HG02610 (cell line): ENCODE measurements around the gene RCE1.

ENCODE experiments used
- ATAC-seq: cut with Tn5 transposase; IDR thresholded peaks from one replicate; pipeline ENCODE4 v1.9.1; 2021; ENCODE audit warnings: mild to moderate bottlenecking, moderate library complexity; ENCODE audit not compliant: unreplicated experiment

RCE1 gene

DNA sequence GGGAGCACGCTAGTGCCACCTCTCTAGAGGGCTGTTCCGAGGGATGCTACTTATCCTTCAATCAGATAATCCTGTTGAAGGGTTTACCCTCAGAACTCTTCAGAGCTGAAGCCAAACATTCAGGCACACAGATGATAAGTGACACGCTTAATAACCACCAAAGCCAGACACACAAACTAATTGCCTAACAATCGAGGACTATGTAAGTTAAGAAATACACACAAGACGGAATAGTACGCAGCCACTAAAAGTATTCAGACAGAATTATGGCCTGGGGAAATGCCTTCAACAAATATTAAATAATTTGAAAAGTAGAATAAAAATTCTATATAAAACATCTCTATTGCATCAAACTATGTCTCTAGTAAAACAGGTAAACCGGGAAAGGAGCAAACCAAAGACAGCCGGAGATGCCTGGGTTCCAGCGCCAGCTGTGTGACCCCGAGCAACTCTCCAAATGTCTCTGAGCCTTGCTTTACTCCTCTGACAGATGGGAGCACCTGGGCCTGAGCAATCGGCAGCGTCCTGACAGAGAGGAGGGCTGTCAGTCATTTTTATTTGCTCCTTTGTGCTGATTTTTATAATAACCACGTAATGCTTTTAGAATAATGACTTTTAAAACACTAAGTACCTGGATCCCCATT, 25.0 kb downstream of the RCE1 start:
- ATAC-seq, result no peak

DNA sequence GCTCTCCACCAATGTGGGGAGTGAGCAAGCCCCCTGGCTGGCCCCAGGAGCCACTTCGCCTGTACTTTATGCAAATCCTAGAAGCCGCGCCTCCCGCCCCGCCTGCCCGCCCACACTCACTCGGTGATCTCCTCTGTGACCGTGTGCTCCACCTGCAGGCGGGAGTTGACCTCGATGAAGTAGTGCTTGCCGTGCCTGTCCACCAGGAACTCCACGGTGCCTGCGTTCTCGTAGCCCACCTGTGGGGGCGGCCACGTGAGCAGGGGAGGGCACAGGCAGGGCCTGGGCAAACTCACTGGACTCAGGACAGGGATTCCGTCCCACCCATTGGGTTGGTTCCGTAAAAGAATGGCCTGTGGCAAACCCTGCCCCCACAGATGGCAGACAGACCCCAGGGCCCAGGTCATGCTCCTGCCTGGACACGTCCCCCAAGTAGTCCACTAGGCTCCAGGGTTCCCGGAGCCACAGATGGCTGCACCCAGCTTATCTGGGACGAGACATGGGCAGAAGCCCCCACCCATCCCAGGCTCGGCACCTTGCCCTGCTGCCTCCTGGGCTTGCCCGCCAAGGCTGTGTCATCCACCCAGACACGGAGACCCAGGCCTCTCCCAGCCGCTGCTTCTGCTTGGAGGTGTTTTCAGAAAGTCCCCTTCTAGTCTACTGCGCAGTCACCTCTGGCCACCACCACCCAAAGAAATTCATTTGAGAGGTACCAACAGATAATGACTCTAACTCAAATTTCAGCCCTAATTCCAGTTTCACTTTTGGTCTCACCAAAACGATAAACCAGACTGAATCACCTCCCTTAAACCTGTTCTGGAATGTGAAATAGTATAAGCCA, 25.7 kb downstream of the RCE1 start:
- ATAC-seq, result peak; percentile 70

DNA sequence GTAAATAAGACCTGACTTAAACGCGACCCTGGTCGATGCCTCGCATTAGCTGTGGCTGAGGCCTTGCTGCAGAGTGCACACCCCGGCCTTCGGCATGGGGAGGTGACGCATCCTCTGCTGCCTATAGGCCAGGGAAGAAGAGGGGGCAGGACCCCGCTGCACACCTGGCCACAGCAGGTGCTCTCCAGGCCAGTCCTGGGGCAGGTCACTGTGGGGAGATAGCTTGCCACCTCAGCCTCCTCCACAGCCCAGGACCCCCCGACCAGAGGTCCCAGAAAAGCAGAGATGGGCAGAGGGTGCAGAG, 26.3 kb downstream of the RCE1 start:
- ATAC-seq, result no peak

DNA sequence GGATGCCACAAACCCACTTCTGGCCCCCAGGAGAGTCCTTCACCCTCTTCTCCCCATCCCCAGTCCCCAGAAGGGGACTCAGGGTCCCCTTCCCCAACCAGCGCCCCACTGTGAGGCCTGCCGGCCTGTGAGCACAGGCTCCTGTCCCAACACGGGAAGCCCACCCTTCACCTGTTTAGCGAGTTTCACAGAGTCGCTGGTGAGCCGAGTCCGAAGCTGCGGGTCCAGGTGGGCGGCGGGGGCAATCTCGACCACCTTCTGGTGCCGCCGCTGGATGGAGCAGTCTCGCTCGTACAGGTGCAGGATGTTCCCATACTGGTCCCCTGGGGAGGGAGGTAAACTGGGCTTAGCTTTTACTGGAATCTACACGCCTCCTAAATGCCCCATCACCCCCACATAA, 26.9 kb downstream of the RCE1 start:
- no peak for ATAC-seq

DNA sequence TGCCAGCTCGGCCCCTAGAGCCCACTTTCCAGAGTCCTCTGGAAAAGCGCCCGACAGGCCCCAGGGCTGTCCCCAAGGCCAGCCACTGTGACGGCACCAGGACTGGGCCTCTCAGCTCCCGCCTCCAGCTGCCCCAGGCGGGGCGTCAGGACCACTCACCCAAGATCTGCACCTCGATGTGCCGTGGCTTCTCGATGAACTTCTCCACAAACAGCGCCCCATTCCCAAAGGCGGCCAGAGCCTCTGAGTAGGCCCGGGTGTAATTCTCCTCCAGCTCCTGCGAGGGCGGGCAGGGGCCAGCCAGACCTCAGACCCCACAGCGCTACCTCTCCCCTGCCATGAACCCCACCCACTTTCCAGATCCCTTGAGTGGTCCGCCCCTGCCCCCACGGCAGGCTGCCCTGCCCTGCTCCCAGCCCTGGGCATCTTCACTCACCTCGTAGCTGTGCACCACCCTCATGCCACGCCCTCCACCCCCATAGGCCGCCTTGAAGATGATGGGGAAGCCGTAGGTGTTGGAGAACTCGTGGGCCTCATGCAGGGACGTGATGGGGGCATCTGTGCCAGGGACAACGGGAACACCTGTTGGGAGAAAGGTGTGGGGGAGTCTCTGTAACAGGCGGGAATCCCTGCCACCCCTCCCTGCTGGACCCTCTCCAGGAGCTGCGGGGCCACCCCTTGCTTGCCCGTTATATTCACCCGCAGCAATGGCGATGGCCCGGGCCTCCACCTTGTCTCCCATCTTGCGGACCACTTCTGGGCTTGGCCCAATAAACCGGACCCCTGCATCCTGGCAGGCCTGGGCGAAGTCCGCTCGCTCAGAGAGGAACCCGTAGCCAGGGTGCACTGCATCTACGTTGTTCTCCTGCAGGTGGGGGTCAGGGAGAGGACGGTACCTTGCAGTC, 27.6 kb downstream of the RCE1 start:
- no peak for ATAC-seq

DNA sequence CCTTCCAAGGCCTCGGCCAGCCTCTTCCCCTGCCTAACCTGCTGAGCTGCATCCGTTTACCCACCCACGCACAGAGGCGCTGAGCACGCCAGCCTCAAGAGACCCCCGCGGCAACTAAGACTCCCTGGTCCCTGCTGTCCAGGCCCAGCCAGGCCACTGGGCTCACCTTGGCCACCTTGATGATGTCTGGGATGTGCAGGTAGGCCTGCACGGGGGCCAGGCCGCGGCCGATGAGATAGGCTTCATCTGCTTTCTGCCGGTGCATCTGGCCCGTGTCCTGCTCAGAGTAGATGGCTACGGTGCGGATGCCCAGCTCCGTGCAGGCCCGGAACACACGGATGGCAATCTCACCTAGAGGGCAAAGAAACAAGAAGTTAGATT, 28.3 kb downstream of the RCE1 start:
- ATAC-seq, result no peak

DNA sequence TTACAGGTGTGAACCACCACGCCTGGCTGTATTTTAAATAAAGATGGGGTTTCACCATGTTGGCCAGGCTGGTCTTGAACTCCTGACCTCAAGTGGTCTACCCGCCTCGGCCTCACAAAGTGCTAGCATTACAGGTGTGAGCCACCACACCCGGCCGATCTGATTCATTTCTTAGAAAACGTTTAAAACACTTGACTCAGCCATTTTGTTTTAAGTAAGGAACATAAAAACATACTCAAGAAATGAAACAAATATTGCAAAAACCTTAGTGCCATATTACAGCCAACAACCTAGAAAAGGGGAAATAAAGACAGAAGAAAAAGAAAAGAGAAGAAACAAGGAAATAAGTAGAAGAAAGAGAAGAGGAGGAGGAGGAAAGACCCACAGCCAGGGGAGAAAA, 31.0 kb downstream of the RCE1 start:
- no peak for ATAC-seq

DNA sequence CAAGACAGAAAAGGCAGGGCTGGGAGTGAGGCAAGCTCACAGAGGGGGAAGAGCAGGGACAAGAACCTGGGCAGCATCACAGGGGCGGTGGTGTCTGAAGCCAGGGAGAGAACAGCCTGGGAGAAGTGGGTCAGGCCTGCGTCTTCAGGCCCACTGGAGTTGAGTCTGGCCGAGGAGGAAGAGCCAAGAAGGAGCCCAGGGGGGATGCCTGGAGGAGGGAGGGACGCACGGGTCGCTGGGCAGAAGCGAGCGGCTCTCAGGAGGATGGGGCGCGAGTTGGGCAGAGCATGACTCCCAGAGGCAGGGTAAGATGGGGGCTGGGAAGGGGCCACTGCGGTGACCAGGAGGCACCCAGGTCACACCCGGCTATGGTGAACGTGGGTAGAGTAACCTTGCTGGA, 32.1 kb downstream of the RCE1 start:
- ATAC-seq, result no peak

DNA sequence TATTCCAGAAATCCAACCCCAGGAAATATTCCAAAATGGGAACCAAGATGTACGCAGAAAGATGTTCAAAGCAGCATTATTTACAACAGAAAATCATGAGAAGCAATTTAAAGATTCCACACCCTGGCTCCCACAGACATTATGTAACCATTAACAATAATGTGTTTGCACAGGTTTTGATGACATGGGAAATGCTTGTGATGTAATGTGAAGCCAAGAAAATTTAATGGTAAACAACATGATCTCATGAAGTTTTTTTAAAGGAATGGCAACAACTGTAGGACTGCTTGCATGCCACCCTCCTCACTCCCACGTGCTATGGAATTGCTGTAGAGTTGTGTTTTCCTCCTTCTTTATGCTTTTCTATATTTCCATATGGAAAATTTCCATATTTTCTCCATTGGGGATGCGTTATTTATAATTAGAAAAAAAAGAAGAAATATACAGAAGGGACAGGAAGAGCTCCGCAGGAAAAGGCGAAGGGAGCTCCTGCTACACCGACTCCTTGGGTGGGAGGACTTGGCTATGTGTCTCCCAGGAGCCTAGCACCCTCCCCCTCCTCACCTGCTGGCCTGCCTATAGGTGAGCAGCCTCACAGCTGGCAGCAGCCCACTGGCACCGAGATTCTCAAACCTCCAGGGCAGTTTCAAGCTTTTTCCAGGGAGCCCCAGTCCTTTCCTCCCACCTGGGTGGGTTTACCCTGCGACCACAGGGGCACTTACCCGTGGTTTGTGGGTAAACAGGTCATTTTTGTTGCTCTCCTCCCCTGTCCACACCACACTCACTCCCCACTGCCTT, 34.5 kb downstream of the RCE1 start:
- no peak for ATAC-seq

DNA sequence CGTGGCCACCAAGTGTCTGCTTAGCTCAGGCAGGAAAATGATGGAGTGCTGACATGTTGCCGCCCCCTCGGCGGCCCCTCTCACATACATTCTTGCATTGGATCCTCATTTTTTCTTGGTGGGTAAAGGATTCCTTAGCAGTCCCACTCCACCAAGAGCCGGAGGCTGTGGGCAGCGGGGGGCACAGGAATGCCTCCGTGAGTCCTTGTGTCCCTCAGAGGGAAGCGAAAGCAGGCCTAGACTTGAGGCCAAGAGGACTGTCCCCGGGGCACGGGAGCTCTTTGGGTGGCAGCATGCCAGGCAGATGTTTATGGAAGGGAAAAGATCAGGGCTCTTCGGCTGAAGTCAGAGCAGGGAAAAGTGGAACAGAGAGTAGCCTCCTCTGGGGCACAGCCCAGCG, 35.2 kb downstream of the RCE1 start:
- ATAC-seq, result no peak

DNA sequence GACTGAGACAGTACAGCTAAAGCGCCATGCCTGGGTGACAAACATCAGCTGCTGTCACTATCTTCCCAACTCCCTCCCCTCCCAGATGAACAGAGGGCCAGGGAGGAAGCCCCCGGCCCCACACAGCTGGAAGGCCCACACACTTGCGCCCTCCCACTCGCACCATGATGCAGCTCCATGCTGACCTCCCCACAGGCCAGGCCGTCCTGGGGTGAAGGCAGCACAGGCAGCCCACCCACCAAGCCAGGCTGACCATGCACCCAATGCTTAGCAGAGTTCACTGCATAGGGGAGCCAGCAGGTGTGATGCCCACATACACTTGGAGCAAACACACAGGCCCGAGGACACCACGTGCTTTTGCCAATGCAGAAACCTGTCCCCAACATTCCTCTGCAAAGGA, 35.8 kb downstream of the RCE1 start:
- ATAC-seq, result no peak

DNA sequence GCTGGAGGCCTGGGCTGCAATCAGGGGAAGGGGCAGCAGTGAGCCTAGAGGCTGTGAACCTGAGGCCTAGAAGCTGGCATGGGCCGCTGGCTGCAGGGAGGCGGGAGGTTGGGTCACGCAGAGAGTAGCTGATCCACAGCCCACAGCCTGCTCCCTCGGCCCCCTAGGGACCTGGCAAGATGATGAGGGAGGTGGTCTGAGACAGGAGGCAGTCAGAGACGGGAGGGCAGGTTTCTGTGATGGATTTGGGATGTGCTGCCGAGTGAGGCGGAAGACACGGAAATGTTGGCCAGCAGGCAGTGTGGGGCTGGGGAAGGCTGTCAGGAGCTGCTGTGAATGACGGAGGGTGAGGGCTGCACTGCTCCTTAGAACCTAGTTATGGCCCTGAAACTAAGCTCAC, 36.3 kb downstream of the RCE1 start:
- ATAC-seq, result no peak

DNA sequence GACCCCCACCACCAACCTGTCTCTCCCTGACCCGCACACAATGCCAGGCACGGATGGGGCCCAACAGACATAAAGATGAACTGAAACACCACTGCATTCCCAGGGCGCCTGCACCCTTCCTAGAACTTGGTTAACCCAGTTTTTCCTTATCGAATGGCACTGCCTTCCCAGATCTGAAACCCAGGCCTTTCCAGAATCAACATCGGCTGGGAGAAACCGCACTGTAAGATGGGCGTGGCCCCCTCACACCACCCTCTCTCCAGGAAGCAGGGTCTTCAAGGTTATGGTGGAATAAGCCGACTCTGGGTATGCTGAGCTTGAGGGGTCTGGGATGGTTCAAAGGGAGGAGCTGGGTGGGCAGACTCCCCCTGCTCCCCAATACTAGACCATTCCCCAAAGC, 36.8 kb downstream of the RCE1 start:
- no peak for ATAC-seq

DNA sequence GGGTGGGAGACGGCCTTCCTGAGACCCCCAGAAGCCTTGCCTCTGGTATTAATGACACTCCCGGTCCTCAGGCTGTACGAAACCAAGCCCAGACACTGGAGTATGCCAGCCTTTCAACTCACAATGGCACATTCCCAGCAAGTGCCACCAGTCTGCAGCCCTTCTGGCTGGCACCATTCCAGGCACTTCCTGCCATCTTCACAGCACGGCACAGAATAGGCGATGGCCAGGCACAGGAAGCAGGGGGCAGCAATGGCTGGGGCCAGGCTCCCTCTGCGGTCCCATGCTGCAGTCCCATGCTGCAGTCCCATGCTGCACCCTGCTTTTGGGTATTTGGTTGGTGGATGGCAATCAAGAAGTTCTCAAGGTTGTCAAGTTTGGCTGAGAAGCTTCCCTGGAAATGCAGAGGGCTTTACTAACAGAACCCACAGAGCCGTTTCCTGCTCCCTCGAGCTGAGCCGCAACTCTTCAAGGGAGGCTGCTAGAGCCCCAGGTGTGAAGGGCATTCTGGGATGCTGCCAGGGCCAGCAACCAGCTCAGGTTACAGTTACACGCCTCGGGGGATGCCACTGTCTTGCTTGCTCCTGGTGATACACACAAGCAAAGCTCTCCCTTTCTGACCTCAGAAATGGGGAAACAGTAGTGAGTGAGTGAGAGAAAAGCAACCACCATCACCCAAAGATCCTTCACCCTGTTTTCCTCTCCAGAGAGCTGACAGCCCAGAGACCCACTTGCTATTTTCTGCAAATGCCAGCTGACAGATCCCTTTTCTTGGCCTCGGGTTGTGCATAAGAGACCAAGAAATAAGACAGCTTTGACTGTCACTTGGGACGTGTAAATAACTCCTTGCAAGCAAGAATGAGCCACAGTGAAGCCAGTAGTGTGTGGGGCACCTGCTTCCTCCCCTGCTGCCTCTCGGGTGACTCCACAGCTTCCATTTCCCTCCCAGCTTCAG, 37.5 kb downstream of the RCE1 start:
- ATAC-seq, result no peak

DNA sequence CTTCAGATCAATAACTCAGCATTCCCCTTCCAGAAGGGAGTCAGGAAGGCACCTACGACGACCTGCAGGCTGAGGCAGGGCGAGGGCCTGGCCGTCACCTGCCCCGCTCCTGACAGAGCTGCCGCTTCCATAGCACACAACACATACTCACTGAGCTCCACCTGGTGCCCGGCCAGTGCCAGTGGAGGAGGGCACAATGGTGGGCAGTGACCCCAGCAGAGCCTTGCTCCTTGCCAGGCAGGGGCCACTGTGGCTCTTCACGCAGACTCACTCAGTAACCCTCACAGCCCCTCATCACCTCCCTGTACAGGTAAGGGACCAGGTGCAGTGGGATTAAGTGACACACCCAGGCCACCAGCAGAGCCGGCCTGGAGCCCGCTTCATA, 38.2 kb downstream of the RCE1 start:
- ATAC-seq, result no peak

DNA sequence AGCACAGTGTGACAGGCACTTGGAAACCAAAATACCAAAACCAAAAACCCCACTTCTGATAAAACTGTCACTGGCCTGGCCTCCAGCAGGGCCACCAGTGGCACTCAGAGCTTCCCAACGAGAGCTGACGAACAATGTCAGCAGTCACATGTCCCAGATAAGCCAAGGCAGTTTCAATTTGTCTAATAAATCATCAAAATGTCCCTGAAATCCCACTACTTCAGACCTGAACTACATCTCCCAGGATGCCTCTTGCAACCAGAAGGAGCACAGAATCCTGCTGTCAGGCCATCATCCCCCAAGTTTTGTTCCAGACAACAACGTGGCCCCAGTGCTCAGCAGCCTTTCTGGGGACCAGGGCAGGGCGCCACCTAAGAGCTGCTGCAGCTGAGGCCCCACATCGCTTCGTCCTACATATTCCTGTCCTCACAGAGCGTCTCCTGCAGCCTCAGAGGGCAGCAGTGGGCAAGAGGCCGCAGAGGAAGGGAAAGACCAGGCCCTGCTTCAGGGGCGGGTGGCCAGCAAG, 38.7 kb downstream of the RCE1 start:
- no peak for ATAC-seq

DNA sequence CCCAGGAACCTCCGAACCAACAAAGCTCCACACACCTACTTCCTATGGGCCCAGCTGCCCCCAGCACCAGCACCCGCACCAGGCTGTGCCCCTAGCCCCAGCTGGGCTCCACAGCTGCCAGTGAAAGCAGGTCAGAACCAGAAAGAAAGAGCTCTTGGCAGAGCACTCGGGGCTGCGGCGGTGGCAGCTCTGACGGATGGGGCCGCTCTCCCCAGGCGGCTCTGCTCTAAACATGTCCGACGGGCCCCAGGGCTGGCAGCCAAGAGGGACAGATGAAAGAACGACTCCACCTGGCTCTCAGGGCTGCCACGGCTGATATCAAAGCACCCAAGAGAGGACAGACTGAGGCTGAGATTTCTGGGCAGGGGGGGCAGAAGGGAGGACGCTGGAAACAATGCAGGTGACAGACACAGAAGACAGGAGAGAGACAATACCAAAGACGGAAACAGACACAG, 39.3 kb downstream of the RCE1 start:
- no peak for ATAC-seq

DNA sequence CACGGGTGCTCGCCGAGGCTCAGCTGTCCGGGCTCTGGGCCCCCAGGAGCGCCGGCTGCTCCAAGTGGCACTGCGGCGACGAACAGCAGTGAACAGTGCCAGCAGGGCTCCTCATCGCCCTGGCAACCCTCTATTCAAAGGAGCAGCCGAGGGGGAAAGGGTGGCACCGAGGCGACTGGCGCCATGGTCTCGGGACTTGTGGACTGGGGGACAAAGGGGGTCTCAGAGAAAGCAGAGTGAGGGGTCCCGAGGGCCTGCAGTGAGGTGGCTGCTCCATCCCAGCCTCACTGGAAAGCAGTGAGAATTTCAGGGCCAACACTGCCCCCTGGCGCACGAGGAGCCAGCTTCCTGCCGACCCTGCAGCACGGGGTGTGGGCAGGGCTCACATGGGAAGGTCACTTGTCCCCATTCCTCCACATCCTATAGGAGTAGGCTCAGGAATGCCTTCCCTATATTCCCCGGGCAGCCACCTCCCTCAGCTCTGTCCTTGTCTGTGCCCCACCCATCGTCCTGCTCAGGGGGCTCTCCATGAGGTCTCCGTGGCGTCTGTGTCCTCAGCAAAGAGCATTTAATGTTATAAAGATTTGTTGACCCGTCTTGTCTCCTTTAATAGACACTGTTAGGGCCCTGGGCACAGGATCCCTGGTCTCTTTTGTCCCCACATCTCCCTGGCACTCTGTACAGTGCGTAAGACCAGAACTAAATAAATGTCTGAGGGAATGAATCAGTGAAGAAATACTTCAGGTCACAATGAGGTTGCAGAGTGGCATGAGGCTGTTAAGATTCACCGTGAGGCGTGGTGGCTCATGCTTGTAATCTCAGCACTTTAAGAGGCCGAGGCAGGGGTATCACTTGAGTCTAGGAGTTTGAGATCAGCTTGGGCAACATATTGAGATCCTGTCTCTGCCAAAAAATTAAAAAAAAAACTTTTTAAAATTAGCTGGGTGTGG, 40.0 kb downstream of the RCE1 start:
- no peak for ATAC-seq

DNA sequence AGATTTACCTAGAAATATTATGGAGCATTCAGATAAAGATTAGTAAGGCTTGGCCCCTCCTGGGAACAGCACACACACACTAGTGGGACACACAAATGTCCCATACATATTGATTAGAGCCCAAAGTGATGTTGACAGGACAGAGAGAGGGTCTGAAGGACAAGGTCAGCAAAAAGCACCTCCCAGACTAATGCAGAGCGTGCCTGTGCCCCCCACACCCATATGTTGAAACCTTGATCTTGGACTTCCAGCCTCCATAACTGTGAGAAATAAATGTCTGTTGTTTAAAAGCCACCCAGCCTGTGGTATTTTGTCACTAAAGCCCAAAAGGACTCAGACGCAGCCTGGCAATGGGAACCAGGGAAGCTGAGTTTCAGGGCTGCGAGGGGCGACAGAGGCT, 41.2 kb downstream of the RCE1 start:
- no peak for ATAC-seq
